Stomach smooth muscle (tissue), 2 donors: Measurements from ENCODE around the gene USP14.

ENCODE experiments used
- H3K27ac ChIP-seq: one replicate; pipeline ENCODE4 v1.7.0; 2013; ENCODE audit warnings: mild to moderate bottlenecking, low read length, inconsistent platforms
- H3K27me3 ChIP-seq, 2 donors: one replicate each; pipeline ENCODE4 v1.7.0; 2013; ENCODE audit warnings: low read length in 2 of 2; ENCODE audit not compliant: insufficient read depth in 2 of 2, control insufficient read depth in 1 of 2
- H3K36me3 ChIP-seq, 2 donors: one replicate each; pipeline ENCODE4 v1.7.0; 2013; ENCODE audit warnings: low read length in 2 of 2; ENCODE audit not compliant: control insufficient read depth in 2 of 2, insufficient read depth in 2 of 2
- H3K4me1 ChIP-seq: one replicate; pipeline ENCODE4 v1.7.0; 2013; ENCODE audit warnings: low read length; ENCODE audit not compliant: control insufficient read depth, insufficient read depth
- H3K4me3 ChIP-seq, 2 donors: one replicate each; pipeline ENCODE4 v1.7.0; 2013; ENCODE audit warnings: low read length in 2 of 2
- H3K9ac ChIP-seq, 2 donors: one replicate each; pipeline ENCODE4 v1.7.0; 2013; ENCODE audit warnings: low read length in 2 of 2, mild to moderate bottlenecking in 1 of 2
- H3K9me3 ChIP-seq, 2 donors: one replicate each; pipeline ENCODE4 v1.7.0; 2013; ENCODE audit warnings: low read length in 2 of 2; ENCODE audit not compliant: control insufficient read depth in 2 of 2
- donor health status: healthy.
- donor health status: Pancreatic carcinoma.

The USP14 gene

GRCh38 chr18:160831-161570, 2.6 kb downstream of the USP14 start:
- Histone ChIP-seq H3K27me3 (no peaks in the 10 kb centered on the region), H3K27ac (no peak overlapping the region), H3K9me3 (no peaks in the 10 kb centered on the region), H3K9ac (no peak overlapping the region), H3K4me3 (no peak overlapping the region), H3K4me1 (peaks cover 5% of the 10 kb centered on the region), H3K36me3 (peaks cover 7 to 8% of the 10 kb centered on the region in 2 donors)

- Histone ChIP-seq H3K27ac (no peak overlapping the region), H3K36me3 (peaks cover 10 to 25% of the 10 kb centered on the region in 2 donors), H3K9ac (no peak overlapping the region), H3K9me3 (no peaks in the 10 kb centered on the region), H3K4me3 (no peak overlapping the region), H3K27me3 (no peaks in the 10 kb centered on the region), H3K4me1 (no peaks in the 10 kb centered on the region)
Measured at GRCh38 chr18:172361-172760, 14.0 kb downstream of the USP14 start.

GRCh38 chr18:179499-179898, 21.1 kb downstream of the USP14 start:
- Histone ChIP-seq H3K9me3 (no peaks in the 10 kb centered on the region), H3K9ac (no peak overlapping the region), H3K4me3 (no peak overlapping the region), H3K27me3 (no peaks in the 10 kb centered on the region), H3K4me1 (no peaks in the 10 kb centered on the region), H3K36me3 (peaks cover 3 to 11% of the 10 kb centered on the region in 2 donors), H3K27ac (no peak overlapping the region)

GRCh38 chr18:181711-182110, 23.4 kb downstream of the USP14 start:
- H3K9ac ChIP-seq = no peak overlapping the region
- H3K27ac ChIP-seq = no peak overlapping the region
- no peaks in the 10 kb centered on the region for H3K4me1 ChIP-seq
- peaks cover 3 to 14% of the 10 kb centered on the region in 2 donors for H3K36me3 ChIP-seq
- no peaks in the 10 kb centered on the region for H3K9me3 ChIP-seq
- no peaks in the 10 kb centered on the region for H3K27me3 ChIP-seq
- no peak overlapping the region for H3K4me3 ChIP-seq

DNA sequence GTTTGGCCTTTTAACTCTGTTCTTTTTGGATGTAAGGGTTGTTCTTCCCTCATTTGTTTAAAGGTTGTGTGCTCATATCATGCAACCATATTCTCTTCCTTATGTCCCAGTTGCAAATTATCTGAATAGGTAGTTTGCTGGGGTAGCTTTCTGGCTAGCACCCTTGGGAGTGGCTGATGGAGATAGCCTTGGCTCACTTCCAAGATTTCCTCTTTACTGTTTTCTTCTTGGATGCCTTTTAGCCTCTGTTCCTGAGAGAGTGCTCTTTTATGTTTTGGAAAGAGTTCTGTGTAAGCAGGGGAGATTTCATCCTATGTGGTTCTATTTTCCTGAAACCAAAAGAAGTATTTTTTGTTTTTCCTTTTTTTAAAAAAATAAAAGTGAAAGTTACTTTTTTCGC, 25.4 kb downstream of the USP14 start:
- Histone ChIP-seq H3K27me3 (no peaks in the 10 kb centered on the region), H3K27ac (no peak overlapping the region), H3K4me1 (no peaks in the 10 kb centered on the region), H3K4me3 (no peak overlapping the region), H3K9ac (no peak overlapping the region), H3K9me3 (no peaks in the 10 kb centered on the region), H3K36me3 (peaks cover 3 to 14% of the 10 kb centered on the region in 2 donors)

- no peaks in the 10 kb centered on the region for H3K4me1 ChIP-seq
- H3K9ac ChIP-seq = no peak overlapping the region
- no peaks in the 10 kb centered on the region for H3K9me3 ChIP-seq
- H3K27me3 ChIP-seq = no peaks in the 10 kb centered on the region
- no peak overlapping the region for H3K4me3 ChIP-seq
- H3K27ac ChIP-seq = no peak overlapping the region
- H3K36me3 ChIP-seq = peaks cover 0 to 4% of the 10 kb centered on the region in 2 donors
Measured at GRCh38 chr18:189254-189653, 30.9 kb downstream of the USP14 start.

GRCh38 chr18:191725-192124, 33.4 kb downstream of the USP14 start:
- H3K4me3 ChIP-seq = no peak overlapping the region
- no peaks in the 10 kb centered on the region for H3K27me3 ChIP-seq
- peaks cover under 1 to 2% of the 10 kb centered on the region in 2 donors for H3K36me3 ChIP-seq
- no peak overlapping the region for H3K27ac ChIP-seq
- H3K4me1 ChIP-seq = no peaks in the 10 kb centered on the region
- H3K9me3 ChIP-seq = no peaks in the 10 kb centered on the region
- H3K9ac ChIP-seq = no peak overlapping the region

DNA sequence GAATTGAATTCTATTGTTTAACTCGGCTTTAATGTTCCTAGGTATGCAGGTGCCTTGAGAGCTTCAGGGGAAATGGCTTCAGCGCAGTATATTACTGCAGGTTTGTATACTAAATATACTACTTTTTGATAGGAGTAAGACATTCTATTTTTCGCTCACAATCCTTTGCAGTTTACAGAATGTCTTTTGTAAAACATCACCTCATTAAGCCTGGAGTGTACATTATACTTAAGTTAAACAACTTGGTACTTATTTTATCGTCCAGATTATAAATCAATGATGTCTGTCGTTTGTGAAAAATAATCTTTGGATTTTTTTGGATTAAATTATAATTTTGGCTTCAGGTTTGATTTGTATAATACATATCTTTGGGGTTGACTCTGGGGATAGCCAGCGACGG, 34.4 kb downstream of the USP14 start:
- no peak overlapping the region for H3K4me3 ChIP-seq
- no peaks in the 10 kb centered on the region for H3K9me3 ChIP-seq
- peaks cover 6 to 10% of the 10 kb centered on the region in 2 donors for H3K36me3 ChIP-seq
- no peaks in the 10 kb centered on the region for H3K4me1 ChIP-seq
- H3K9ac ChIP-seq = no peak overlapping the region
- H3K27ac ChIP-seq = no peak overlapping the region
- H3K27me3 ChIP-seq = no peaks in the 10 kb centered on the region

- Histone ChIP-seq H3K27ac (no peak overlapping the region), H3K36me3 (peaks cover 19 to 26% of the 10 kb centered on the region in 2 donors)
Measured at GRCh38 chr18:195651-196050, 37.3 kb downstream of the USP14 start.

GRCh38 chr18:199214-199613, 40.9 kb downstream of the USP14 start:
- Histone ChIP-seq H3K4me1 (no peaks in the 10 kb centered on the region), H3K27ac (no peak overlapping the region), H3K9ac (no peak overlapping the region), H3K9me3 (no peaks in the 10 kb centered on the region), H3K4me3 (no peak overlapping the region), H3K36me3 (peaks cover 29 to 40% of the 10 kb centered on the region in 2 donors), H3K27me3 (no peaks in the 10 kb centered on the region)

More at GRCh38 chr18:195651-196050, 37.3 kb downstream of the USP14 start:
- Histone ChIP-seq H3K27me3 (no peaks in the 10 kb centered on the region), H3K4me3 (no peak overlapping the region), H3K4me1 (no peaks in the 10 kb centered on the region), H3K9ac (no peak overlapping the region), H3K9me3 (no peaks in the 10 kb centered on the region)

GRCh38 chr18:199768-200167, 41.4 kb downstream of the USP14 start:
- no peaks in the 10 kb centered on the region for H3K4me1 ChIP-seq
- H3K36me3 ChIP-seq = peaks cover 30 to 46% of the 10 kb centered on the region in 2 donors
- H3K27ac ChIP-seq = no peak overlapping the region
- no peaks in the 10 kb centered on the region for H3K9me3 ChIP-seq
- H3K27me3 ChIP-seq = no peaks in the 10 kb centered on the region
- H3K4me3 ChIP-seq = no peak overlapping the region
- no peak overlapping the region for H3K9ac ChIP-seq
